WTC11 (cell line): ENCODE data around the gene SMIM28. TPM values are rescaled to one million over a fixed set of nuclear protein-coding genes. Genes with fewer than 3 reads are reported as not detected.

Experiments used
- ATAC-seq: fragments of 200-7000 bp; cut with Tn5 transposase; 2 replicates; pipeline ENCODE4 v1.10.0; 2021; ENCODE audit warnings: mild to moderate bottlenecking, moderate library complexity
- CTCF ChIA-PET: fragments of 300-600 bp; sonication (Branson Sonifier 250); formaldehyde crosslinking; loops from one replicate; lab custom pipeline; 2021; ENCODE audit warnings: antibody characterized with exemption; lab: Charles Lee
- POLR2A ChIA-PET: fragments of 350-600 bp; sonication (Branson Sonifier 250); formaldehyde crosslinking; loops from one replicate; lab custom pipeline; 2021; ENCODE audit warnings: antibody characterized with exemption; lab: Charles Lee
- DNase-seq: peaks from one replicate; pipeline ENCODE4 v3.0.0; 2021; ENCODE audit warnings: low spot score
- H3K27ac Mint-ChIP-seq: 2 replicates; pipeline ENCODE4 v1.8.0; 2021; ENCODE audit warnings: mixed read lengths
- H3K27me3 Mint-ChIP-seq: 2 replicates; pipeline ENCODE4 v1.8.0; 2021; ENCODE audit warnings: low read depth, mild to moderate bottlenecking, moderate library complexity, mixed read lengths
- H3K36me3 Mint-ChIP-seq: 2 replicates; pipeline ENCODE4 v1.8.0; 2021; ENCODE audit warnings: mixed read lengths
- H3K4me1 Mint-ChIP-seq: 2 replicates; pipeline ENCODE4 v1.8.0; 2022; ENCODE audit warnings: mixed read lengths
- H3K4me3 Mint-ChIP-seq: 2 replicates; pipeline ENCODE4 v1.8.0; 2021; ENCODE audit warnings: mild to moderate bottlenecking, moderate library complexity, mixed read lengths
- H3K9me3 Mint-ChIP-seq: 2 replicates; pipeline ENCODE4 v1.8.0; 2021; ENCODE audit warnings: mixed read lengths
- ATF3 ChIP-seq: sonication (generic); formaldehyde crosslinking; conservative IDR thresholded peaks from 2 replicates; pipeline ENCODE4 v1.8.1; 2022; ENCODE audit warnings: mild to moderate bottlenecking, missing genetic modification reagents
- CBFB ChIP-seq: sonication (generic); formaldehyde crosslinking; IDR thresholded peaks from 2 replicates; pipeline ENCODE4 v1.8.1; 2022; ENCODE audit warnings: mild to moderate bottlenecking, low read depth, missing genetic modification reagents
- CREM ChIP-seq: sonication (generic); formaldehyde crosslinking; IDR thresholded peaks from 2 replicates; pipeline ENCODE4 v1.8.1; 2022; ENCODE audit warnings: mild to moderate bottlenecking, missing genetic modification reagents, moderate library complexity
- E2F5 ChIP-seq: sonication (generic); formaldehyde crosslinking; IDR thresholded peaks from 2 replicates; pipeline ENCODE4 v1.8.1; 2022; ENCODE audit warnings: mild to moderate bottlenecking, moderate library complexity, missing genetic modification reagents
- HMGA2 ChIP-seq: fragments of 250-450 bp; sonication (Bioruptor Pico); IDR thresholded peaks from 2 replicates; pipeline ENCODE4 v1.4.0; 2021; ENCODE audit warnings: mild to moderate bottlenecking, moderate library complexity
- IRF1 ChIP-seq: sonication (generic); formaldehyde crosslinking; IDR thresholded peaks from 2 replicates; pipeline ENCODE4 v1.8.0; 2023; ENCODE audit warnings: missing genetic modification reagents
- KAT7 ChIP-seq: sonication (generic); formaldehyde crosslinking; IDR thresholded peaks from 2 replicates; pipeline ENCODE4 v1.8.1; 2023; ENCODE audit warnings: missing genetic modification reagents, mild to moderate bottlenecking, borderline replicate concordance
- NFATC4 ChIP-seq: fragments of 250-450 bp; sonication (Bioruptor Pico); IDR thresholded peaks from 2 replicates; pipeline ENCODE4 v1.9.0; 2021; ENCODE audit warnings: mild to moderate bottlenecking
- NR1H2 ChIP-seq: sonication (generic); formaldehyde crosslinking; IDR thresholded peaks from 2 replicates; pipeline ENCODE4 v1.9.0; 2021; ENCODE audit warnings: mild to moderate bottlenecking, moderate library complexity, missing genetic modification reagents
- TEAD1 ChIP-seq: sonication (generic); formaldehyde crosslinking; IDR thresholded peaks from 2 replicates; pipeline ENCODE4 v1.8.0; 2022; ENCODE audit warnings: mild to moderate bottlenecking, missing genetic modification reagents
- ZNF121 ChIP-seq: sonication (generic); formaldehyde crosslinking; IDR thresholded peaks from 2 replicates; pipeline ENCODE4 v1.8.0; 2023; ENCODE audit warnings: missing genetic modification reagents
- ZNF219 ChIP-seq: sonication (generic); formaldehyde crosslinking; IDR thresholded peaks from 2 replicates; pipeline ENCODE4 v1.8.0; 2023; ENCODE audit warnings: missing genetic modification reagents, mild to moderate bottlenecking, borderline replicate concordance
- ZNF416 ChIP-seq: fragments of 250-450 bp; sonication (Bioruptor Pico); IDR thresholded peaks from 2 replicates; pipeline ENCODE4 v1.9.0; 2021; ENCODE audit warnings: mild to moderate bottlenecking, inconsistent platforms
- ZNF512 ChIP-seq: sonication (generic); formaldehyde crosslinking; IDR thresholded peaks from 2 replicates; pipeline ENCODE4 v1.8.1; 2022; ENCODE audit warnings: missing genetic modification reagents, borderline replicate concordance
- total RNA-seq: library from RNA; stranded (reverse); gene quantifications from 3 replicates; pipeline ENCODE4 v1.2.3, GENCODE V29; 2021
- TF ChIP-seq, protein P1 (sequence below): sonication (generic); formaldehyde crosslinking; IDR thresholded peaks from 2 replicates; pipeline ENCODE4 v1.8.0; 2022; ENCODE audit warnings: mild to moderate bottlenecking, missing genetic modification reagents
- TF ChIP-seq, protein P2 (sequence below): fragments of 200-600 bp; IDR thresholded peaks from 2 replicates; pipeline ENCODE4 v1.8.0; 2022; ENCODE audit warnings: antibody characterized with exemption
- TF ChIP-seq, protein P3 (sequence below): fragments of 250-450 bp; sonication (Bioruptor Pico); IDR thresholded peaks from 2 replicates; pipeline ENCODE4 v1.9.0; 2021; ENCODE audit warnings: moderate library complexity, mild to moderate bottlenecking, inconsistent platforms, borderline replicate concordance
- TF ChIP-seq, protein P4 (sequence below): sonication (generic); formaldehyde crosslinking; IDR thresholded peaks from 2 replicates; pipeline ENCODE4 v1.8.1; 2022; ENCODE audit warnings: low read depth, mild to moderate bottlenecking, moderate library complexity, missing genetic modification reagents, borderline replicate concordance

Gene SMIM28
- total RNA-seq, 1 experiment from 2014 or later, result not detected

DNA sequence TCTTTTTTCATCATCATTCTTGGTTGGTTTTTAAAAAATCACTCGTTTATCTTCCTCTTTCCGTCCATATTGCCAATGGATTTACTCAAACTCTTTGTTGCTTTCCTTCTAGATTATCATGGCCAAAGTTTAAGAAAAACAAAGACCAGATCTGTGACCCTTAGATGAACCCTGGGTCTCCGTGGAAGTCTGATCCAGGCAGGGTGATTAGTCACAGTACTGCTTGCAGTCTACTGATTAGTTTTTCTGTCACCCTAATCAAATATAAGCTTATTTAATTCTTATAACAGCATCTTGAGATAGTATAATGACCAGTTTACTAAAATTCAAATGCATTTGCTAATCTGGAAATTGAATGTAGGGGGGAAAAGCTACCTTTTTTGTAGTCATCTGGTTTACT lies 6.0 kb upstream of the SMIM28 start:
- no peak overlapping the region for H3K27ac Mint-ChIP-seq
- H3K27me3 Mint-ChIP-seq, result no peaks in the 10 kb centered on the region
- TF ChIP-seq, protein P1, sequence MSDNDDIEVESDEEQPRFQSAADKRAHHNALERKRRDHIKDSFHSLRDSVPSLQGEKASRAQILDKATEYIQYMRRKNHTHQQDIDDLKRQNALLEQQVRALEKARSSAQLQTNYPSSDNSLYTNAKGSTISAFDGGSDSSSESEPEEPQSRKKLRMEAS, result no peak
- TF ChIP-seq NFATC4 (no peak), KAT7 (CRISPR knock-in tag) (no peak), CBFB (CRISPR knock-in tag) (no peak), ATF3 (CRISPR knock-in tag) (no peak), ZNF416 (CRISPR knock-in tag) (no peak), ZNF219 (CRISPR knock-in tag) (no peak), HMGA2 (CRISPR knock-in tag) (no peak), NR1H2 (no peak), ZNF512 (CRISPR knock-in tag) (no peak), CREM (CRISPR knock-in tag) (no peak), E2F5 (no peak), IRF1 (CRISPR knock-in tag) (no peak)
- TF ChIP-seq, protein P2, sequence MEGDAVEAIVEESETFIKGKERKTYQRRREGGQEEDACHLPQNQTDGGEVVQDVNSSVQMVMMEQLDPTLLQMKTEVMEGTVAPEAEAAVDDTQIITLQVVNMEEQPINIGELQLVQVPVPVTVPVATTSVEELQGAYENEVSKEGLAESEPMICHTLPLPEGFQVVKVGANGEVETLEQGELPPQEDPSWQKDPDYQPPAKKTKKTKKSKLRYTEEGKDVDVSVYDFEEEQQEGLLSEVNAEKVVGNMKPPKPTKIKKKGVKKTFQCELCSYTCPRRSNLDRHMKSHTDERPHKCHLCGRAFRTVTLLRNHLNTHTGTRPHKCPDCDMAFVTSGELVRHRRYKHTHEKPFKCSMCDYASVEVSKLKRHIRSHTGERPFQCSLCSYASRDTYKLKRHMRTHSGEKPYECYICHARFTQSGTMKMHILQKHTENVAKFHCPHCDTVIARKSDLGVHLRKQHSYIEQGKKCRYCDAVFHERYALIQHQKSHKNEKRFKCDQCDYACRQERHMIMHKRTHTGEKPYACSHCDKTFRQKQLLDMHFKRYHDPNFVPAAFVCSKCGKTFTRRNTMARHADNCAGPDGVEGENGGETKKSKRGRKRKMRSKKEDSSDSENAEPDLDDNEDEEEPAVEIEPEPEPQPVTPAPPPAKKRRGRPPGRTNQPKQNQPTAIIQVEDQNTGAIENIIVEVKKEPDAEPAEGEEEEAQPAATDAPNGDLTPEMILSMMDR, result no peak
- TF ChIP-seq, protein P3, sequence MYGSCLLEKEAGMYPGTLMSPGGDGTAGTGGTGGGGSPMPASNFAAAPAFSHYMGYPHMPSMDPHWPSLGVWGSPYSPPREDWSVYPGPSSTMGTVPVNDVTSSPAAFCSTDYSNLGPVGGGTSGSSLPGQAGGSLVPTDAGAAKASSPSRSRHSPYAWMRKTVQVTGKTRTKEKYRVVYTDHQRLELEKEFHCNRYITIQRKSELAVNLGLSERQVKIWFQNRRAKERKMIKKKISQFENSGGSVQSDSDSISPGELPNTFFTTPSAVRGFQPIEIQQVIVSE (CRISPR knock-in tag), result no peak
- TF ChIP-seq, protein P4, sequence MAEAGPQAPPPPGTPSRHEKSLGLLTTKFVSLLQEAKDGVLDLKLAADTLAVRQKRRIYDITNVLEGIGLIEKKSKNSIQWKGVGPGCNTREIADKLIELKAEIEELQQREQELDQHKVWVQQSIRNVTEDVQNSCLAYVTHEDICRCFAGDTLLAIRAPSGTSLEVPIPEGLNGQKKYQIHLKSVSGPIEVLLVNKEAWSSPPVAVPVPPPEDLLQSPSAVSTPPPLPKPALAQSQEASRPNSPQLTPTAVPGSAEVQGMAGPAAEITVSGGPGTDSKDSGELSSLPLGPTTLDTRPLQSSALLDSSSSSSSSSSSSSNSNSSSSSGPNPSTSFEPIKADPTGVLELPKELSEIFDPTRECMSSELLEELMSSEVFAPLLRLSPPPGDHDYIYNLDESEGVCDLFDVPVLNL (CRISPR knock-in tag), result no peak
- peaks cover 7% of the 10 kb centered on the region; the same call in 1 of the 2 replicates for H3K9me3 Mint-ChIP-seq
- DNase-seq, result no peak
- no peak overlapping the region for H3K4me3 Mint-ChIP-seq
- peaks cover 3% of the 10 kb centered on the region for H3K36me3 Mint-ChIP-seq
- POLR2A ChIA-PET, result no interaction called here
- CTCF ChIA-PET, result interaction anchor here (1.9 kb wide), 1 partner anchor 32 kb away, joined by 5 read pairs; the partner anchor contains the start of gene HEBP2
- ATAC-seq, result no peak
- H3K4me1 Mint-ChIP-seq, result peaks cover 30% of the 10 kb centered on the region

DNA sequence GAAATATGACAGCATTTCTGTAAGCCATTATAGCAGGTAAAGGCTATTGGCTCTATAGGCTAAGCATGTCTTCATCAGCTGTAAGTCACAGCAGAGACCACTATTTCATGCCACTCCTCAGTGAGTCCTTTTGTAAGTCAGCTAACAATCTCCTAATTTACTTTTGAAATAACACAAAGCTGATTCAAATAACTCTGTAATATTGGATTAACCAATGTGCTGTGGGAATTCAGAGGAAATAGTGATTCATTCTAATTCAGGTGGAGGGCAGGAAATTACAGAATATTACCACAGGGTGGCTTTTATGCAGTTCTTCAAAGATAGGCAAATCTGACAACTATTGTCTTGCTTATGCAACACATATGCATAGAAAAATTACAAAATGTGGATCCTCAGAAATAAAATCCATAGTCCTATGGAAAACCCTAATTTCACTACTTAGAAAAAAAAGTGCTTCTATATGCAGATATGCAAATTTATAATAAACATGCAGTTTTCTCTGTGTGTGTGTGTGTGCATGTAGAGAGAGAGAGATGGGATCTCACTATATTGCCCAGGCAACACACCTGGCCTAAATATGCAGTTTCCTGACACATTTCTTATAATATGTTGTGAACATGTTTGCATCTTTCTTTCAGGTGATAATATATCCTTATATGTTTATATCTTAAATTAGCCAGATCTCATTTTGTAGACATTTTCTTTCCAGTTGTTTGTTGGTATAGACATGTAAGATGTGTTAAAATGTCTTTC lies 4.8 kb upstream of the SMIM28 start:
- DNase-seq (no peak), ATAC-seq (no peak)
- Mint-ChIP-seq H3K4me3 (no peak overlapping the region), H3K9me3 (0 out of 2 replicates have a peak, but pooled peaks cover 1% of the 10 kb centered on the region), H3K4me1 (peaks cover 31% of the 10 kb centered on the region), H3K27ac (no peak overlapping the region), H3K27me3 (no peaks in the 10 kb centered on the region), H3K36me3 (no peaks in the 10 kb centered on the region)
- ChIA-PET POLR2A (no interaction called here), CTCF (no interaction called here)
- no peak for TF ChIP-seq TEAD1 (CRISPR knock-in tag)
- peak; percentile 82 for TF ChIP-seq ZNF121
